NCI-H1694 treated with DMSO at 0.1 percent for 48 hours (cell line): ENCODE measurements around the gene MED28.

ENCODE experiments used
- DNase-seq: peaks from one replicate; lab custom pipeline; 2025; lab: John Stamatoyannopoulos, UW

MED28 gene

DNA sequence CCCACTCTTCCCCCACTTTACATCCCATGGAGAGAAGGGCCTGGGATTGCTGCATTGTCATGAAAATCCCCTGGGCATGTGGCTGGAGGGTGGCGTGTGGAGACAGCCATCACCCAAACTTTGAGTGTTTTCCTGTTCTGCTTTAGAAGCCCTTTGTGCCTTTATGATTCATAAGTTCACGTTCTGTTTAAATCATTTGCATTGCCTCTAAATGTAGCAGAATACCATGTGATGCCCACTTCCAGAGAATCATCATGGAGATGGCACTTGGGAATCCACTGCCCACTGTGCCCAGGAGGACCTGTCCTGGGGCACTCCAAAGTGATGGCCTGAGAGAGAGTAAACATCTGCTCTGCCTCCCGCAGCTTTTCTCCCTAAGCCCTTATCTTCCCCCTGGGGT is 52.8 kb downstream of the MED28 start:
- DNase-seq, result no peak

DNA sequence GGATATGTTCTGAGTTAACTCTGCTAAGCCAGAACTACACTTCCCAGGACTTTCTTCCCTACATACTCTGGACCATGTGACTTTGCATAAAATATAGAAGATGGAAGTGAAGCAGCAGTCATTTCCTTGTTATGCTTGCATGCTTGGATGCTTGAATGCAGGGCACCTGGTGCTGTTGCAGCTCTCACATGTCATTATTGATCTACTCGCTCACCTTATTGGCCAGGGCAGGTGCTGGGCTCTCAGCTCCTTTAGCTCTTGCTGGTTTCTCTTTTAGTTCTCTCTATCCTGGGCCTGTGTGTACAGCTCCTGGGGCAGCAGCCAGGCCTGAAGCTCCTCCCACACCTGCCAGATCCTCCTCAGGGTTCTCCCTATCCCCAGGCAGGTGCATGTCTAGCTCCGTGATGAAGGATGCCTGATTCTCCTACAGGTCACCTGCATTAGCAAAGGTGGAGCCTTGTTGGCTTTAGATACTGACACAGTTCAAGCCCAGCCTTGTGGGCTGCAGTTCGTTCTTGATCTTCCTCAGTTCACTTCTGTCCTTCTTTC is 53.3 kb downstream of the MED28 start:
- DNase-seq, result no peak

DNA sequence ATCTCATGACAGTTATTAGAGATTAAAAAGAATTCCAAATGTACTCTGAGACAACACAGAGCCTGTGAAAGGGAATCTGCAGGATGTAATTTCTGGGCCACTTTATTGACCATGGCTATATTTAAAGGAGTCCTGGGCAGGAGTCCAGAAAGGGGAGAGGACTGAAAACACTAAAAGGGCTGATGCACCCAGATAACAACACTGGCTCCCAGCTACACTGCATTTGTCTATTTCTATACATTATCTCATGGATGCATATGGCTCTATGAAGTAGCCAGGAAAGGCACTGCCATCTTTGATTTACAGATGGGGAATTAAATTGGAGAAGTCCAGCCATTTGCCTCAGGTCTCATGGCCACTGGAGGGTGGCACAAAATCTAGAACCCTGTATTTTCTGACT is 56.0 kb downstream of the MED28 start:
- DNase-seq, result no peak

DNA sequence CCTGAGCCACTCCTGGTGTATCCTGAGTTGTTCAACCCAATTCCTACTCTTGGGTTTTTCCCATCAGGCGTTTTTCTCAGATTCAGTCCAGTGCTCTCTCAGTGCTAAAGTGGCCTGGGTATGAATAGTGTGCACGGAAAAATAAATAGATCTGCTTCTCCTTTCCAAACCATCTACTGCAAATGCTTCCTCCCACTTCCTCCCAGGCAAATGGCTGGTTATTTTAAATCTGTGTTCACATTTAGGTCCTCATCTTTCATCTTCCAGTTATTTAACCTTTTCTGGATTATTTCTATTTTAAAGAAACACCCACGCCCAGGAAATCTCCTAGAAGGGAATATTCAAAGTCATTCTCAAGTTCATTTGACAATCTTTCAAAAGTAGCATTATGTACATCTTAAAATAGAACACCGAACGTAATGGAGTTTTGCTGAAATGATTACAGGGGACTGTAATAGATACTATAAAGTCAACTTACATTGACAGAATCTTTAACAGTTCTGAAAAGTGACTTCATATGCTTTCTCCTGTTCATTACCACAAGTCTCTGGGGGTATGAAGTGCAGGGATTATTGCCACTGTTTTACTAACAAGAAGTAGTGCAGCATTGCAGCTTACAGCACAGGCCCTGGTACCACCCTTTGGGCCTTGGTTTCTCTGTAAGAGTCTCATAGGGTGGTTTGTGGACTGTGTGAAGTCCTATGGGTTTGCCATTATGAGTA is 66.3 kb downstream of the MED28 start:
- DNase-seq, result no peak

- no peak for DNase-seq
These were observed 67.1 kb downstream of the MED28 start for GRCh38 chr4:17681281-17682221.

- no peak for DNase-seq
These were observed 67.8 kb downstream of the MED28 start for GRCh38 chr4:17682222-17682566.
